Measurements from ENCODE around the gene THOP1.

Gene THOP1

DNA sequence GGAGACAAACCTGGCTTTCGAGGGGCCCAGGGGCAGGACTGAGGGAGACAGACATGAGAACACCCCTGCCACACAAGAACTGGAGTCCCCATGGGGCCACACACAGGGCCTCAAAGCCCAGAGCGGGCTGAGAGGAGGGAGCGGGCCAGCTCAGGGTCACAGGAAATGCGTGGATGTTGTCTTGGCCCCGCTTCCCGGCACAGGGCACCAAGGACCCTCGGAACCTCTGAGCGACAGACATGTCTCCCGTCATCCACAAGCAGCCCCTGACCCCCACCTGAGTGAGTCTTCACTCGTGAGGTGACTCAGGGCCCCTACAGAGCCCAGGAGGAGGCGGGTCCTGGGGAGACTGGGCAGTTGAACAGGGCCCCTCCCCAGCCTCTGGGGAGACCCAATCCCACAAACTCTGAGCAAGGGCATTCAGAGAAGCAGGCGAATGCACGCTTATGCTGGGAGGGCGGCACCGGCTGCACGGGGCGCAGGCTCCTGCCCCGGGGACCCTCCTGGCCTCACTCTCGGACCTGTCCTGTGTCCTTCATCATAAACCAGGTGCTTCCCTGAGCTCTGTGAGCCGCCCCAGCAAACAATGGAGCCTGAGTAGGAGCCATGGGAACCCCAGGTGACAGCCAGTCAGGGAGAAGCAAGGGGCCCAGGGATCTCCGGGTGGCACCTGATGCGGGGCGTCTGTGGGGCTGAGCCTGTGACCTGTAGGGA lies 22.4 kb upstream of the THOP1 start:
- no peak for DNase-seq

DNA sequence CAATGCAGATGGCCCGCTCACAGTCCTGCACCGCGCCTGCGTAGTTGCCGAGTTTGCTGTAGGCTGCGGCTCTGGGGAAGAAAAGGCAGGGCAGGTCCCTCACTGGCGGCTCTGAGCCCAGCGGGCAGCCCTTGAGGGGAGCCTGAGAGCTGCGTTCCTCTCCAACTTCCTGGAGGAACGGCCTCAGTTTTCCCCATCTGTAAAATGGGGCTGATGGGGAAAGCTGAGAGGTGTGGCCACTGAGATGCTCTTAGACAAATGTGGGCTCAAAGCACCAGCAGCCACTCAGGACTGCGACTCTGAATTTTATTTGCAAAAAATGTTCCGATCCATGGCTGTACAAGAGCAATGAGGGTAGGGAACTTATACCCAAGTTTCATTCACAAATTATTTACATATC lies 21.6 kb upstream of the THOP1 start:
- no peak for DNase-seq

DNA sequence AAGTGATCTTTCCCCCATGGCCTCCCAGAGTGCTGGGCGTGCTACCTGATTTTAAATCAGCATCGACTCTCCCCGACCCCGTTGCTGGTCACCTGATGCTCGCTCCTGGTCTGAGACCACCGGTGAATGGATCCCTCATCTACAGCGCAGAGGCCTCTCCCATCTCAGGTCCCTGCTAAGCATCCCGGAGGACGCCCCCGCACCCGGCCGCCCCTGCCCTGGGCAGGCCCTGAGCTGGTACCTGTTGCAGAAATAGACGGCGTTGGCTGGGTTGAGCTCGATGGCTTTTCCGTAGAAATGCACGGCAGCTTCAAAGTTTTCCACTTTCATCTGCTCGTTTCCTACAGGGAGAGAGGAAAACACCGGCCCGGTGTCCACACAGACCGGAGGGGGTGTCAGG lies 20.4 kb upstream of the THOP1 start:
- no peak for DNase-seq

DNA sequence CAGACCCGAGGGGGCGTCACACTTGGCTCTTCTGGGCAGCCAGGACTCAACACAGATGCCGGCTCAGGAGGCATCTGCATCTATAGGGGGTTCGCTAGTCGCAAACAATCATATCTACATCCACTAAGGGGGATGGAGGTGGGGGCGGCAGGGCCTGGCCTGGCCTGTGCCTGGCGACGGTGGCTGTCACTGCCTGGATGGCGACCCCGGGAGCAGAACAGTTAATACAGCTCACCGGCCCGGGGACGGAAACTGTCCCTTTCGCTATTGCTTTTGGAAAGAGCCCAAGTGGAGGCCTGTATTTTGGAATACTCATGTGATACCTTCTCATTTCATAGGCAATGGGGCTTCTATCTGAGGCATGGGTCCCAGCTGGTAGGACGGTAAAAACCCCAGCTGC lies 19.9 kb upstream of the THOP1 start:
- DNase-seq, result no peak

DNA sequence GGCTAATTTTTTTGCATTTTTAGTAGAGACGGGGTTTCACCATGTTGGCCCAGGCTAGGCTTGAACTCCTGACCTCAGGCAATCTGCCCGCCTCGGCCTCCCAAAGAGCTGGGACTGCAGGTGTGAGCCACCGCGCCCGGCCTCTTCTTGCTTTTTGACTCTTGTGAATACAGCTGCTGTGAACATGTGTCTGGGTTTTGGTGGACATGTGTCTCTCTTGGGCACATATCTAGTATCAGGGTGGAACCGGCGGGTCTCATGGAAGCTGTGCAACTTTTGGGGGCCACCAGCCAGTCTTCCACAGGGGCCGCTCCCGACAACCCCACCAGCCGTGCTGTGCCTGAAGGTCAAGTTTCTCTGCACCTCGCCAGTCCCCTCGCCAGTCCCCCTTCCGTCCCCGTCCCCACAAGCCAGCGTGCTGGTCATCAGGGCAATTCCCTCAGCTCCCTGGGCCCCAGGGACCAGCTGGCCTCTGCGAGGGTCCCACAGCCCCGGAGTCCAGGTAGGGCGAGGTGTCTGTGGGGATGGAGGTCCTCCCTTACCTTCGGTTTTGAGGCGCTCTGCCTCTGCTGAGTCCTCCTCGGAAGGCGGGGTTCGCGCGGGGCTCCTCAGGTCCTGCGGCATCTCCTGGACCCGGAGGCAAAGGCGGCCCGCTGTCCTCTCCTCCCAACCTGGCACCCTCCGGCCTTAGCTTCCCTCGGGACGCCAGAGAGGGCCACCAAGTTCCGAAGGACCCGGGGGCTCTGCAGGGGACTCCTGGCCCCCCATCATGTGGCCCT lies 18.5 kb upstream of the THOP1 start:
- DNase-seq, result no peak

DNA sequence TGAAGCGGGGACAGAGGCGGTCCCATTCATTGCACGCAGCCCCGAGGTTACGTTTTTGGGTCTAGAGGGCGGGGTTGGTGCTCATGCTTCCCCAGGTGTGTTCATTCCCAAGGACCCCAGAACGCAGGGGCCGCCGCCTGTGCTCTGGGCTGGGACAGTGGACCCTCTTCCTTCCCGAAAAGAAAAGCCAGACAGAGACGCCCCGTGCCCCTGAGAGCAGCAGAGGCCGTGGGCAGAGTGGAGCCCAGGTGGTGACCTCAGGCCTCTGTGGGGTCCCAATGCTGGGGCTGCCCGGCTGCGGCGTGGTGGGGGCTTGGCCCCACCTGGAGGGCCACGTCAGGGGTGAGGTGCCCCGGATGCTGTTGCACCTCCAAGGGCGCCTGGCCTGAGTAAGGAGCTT lies 17.6 kb upstream of the THOP1 start:
- no peak for DNase-seq

DNA sequence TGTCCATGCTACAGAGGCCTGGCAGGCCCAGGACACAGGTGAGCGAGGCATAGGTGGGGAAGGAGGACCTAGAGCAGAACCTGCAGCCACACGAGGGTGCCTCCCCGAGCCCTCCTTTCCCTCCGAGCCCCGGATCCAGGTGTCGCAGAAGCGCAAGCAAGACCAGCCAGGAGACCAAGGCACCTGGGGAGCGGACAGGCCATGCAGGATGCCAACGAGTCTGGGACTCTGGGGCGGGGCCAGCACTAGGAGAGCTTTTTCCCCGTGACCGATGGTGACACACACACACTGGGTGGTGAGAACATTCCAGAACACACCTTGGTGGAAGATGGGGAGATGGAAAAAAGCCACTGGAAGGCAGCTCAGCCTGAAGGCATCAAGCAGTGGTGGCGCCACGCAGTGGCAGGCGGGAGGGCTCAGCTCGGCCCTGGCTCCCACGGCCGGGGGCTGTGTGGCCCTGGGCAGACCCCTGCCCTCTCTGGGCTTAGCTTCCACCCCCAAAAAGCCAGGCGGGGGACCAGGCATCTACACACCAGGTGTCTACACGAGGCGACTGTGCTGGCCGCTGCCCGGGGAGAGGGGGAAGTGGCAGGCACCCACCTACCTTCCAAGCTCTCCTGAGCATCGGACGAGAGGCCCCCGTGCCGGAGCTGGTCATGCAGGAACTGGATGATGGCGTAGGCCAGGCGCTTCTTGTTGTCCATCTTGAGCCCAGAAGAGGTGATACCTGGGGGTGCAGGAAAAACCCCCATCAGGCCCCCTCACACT lies 16.8 kb upstream of the THOP1 start:
- DNase-seq, result no peak

DNA sequence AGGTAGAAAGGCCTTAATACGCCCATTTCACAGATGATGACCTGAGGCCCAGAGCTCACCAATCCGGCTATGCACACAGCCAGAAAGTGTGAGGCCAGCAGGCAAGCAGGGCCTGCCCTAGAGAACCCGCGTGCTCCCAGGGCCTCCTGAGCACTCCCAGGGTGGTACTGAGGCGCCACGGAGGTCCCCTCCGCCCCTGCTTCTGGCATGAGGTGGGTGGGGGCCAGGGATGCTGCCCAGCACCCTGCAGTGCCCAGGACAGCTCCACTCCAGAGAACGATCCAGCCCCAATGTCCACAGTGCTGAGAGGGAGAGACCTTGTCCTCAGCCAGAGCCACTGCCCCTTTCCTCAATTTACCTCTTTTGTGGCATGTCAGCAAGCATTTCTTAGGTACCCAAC lies 16.1 kb upstream of the THOP1 start:
- DNase-seq, result no peak

DNA sequence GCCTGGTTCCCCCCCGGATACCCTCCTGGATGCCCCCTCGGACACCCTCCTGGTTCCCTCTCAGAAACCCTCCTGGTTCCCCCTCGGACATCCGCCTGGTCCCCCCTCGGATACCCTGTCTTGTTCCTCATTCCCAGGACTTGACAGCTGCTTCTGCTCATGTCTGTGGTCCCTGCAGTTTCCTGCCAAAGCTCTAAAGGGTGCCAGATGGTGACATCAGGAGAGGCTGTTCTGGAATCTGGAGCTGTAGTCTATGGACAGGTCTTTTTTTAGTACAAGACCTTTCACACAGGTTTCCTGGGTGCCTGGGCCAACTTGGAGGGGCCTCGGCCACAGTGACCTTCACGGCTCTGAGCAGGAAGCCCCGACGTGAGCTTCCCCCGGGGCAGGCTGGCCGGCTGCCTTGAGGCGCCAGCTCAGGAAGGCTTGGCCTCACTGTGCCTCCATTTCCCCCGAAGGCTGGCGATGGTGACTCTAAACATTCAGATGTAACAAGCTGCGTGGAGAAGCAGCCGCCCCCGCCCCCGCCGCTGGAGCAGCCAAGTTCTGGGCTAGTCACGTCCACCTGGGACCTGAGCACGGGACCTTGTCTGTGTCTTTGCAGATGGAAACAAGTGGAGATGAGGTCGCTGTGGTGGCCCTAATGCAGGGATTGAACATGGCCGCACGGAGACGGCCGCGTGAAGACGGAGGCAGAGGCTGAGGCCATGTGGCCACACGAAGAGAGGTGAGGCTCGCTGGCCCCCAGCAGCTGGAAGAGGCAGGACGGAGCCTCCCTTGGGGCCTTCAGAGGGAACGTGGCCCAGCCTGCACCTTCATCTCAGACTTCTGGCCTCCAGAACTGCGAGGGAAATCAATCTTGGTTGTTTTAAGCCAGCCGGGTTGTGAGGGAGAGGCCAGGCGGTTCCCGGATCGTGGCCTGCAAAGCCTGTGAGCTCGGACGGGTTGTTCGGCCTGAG lies 15.0 kb upstream of the THOP1 start:
- DNase-seq, result peak; percentile 40

DNA sequence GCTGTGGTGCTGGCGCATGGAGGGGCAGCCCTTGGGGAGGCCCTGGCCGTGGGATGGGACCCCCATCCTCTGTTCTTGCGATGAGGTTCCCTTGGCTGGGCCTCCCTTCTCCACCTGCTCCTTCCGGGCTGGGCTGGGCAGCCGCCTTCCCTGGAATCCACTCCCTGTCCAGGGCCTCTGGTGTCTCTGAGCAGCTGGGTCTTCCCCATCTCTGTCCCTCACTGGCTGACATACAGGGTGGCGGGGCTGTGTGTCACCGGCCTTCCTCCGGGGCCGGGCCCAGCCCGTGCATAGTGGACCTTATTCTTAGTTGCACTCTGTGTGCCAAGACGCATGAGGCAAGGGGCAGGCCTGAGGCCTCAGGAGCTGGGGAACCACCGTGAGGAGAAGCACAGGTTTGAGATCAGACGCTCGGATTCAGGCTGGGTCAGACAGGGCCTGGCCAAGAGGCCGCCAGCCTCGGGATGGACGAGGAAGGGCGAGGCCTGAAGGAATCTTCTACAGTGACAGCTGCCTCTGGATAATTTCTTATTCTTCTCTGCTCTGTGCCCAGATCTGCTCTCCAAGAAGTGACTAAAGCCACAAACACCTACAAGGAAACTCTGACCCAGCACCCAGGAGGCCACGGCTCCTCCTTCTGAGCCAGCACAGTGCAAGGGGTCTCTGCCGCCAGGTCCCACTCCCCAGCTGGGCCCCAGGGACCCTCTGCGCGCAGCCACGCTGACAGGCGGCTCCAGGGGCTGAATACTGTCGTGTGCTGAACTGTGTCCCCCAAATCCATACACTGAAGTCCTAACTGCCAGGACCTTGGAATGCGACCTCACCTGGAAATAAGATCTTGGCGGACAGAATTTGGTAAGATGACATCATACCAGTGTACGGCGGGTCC lies 13.3 kb upstream of the THOP1 start:
- DNase-seq, result no peak

DNA sequence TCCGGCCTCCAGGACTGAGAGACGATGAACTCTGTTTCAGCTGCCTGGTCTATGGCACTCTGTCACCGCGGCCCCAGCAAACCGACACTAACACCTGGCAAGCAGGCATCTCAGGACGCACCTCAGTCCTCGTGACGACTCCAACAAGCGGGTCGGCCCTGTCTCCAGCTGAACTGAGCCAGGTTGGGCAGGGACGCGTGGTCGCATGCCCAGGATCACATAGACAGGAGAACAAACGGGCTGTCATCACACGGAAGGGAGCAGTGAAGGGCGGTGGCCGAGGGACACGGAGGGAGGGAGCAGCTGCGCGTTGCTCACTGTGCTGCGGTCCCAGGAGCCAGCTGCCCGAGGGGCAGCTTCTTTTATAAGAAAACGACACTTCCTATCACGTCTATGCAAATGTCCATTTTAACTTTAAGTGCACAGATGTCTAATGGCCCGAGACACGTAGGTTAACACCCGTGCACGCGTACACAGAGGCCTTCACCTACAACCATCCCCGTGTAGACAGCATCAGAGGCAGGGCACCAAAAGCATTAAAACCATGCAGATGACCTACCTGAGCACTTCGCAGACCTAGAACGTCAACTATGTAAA lies 11.1 kb upstream of the THOP1 start:
- no peak for DNase-seq

DNA sequence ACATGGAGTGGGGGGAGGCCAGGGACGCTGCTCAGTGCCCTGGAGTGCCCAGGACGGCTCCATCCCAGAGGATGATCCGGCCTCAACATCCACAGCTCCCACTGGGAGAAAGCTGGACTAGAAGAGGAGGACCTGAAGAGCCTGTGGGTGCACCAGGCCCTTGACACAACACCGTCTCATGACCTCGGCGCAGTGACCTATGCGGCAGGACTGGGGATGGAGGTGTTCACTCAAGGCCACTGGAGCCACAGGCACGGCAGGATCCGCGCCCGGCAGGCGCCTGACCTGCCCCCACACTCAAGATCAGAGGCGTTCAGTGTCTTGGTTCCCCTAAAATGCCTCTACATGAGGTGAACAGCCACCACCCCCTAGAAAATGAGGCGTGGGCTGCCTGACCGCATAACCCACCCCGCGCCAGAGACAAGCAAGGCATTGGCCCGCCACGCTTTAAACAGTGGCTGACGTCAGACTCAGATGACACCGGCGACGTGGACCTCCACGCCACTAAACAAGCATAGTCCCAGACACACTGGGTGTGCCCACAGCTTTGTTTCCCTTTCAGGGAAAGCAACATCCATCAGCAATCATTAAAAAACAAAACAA lies 10.2 kb upstream of the THOP1 start:
- no peak for DNase-seq

DNA sequence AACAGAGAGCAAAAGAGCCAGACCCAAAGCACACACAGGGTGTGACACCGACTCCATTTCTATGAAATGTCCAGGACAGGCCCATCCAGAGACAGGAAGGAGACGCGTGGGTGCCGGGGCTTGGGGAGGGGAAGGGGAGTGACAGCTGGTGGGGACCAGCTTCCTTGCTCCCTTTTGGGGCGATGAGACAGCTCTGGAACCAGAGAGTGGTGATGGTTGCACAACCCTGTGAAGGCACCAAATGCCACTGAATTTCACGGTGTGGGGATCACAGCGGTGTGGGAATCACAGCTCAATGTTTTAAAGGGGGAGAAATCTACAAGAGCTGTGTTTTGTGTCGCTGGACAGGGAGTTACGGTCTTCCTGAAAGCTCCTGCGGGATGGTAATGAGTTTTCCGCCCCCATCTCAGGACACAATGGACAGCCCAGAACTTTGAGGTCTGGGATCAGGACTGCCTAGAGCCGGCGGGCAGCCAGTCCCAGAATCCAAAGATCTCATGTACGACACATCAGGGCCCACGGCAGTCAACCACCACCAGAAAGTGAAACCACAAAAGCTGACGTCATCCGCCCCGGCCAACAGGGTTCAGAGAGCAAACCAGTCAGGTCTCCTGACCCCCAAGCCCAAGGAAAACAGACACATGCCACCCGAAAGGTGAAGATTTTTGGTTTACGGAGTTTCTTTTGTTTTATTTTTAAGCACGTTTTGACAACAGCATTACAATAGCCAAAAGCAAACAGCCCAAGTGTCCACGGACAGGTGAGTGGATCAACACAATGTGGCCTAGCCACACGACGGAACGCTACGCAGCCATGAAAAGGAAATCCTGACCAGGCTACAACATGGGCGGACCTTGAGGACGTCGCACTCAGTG lies 9.5 kb upstream of the THOP1 start:
- DNase-seq, result no peak

DNA sequence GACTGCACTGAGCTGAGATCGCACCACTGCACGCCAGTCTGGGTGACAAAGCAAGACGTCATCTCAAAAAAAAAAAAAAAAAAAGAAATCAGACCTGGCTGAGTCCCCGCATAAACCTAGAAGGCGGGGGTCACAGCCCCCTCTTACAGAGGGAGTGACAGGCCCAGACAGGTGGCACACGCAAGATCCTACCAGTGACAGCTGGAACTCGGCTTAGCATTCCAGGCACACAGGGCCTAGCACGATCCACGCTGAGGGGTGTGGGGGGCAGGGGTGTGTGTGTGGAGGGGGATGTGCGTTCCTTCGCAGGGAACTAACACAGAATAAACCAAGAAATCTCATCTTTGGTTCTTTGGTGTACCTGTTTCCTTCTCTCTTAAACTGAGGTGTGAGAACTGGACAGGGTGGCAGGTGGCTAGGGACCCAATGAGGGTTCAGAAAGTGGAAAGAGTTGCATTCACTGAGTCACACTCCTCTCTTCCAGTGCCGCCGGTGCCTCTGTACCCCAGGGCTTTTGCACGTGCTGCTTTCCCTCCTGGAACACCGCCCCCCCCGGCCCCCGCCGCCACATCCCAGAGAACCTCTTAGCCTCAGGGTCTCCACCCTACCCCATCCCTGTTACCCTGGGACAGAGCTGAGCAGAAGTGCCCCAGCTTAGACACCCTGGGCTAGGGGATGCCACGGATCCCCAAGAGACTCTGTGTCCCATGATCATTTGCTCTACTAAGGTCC lies 7.2 kb upstream of the THOP1 start:
- DNase-seq, result no peak

DNA sequence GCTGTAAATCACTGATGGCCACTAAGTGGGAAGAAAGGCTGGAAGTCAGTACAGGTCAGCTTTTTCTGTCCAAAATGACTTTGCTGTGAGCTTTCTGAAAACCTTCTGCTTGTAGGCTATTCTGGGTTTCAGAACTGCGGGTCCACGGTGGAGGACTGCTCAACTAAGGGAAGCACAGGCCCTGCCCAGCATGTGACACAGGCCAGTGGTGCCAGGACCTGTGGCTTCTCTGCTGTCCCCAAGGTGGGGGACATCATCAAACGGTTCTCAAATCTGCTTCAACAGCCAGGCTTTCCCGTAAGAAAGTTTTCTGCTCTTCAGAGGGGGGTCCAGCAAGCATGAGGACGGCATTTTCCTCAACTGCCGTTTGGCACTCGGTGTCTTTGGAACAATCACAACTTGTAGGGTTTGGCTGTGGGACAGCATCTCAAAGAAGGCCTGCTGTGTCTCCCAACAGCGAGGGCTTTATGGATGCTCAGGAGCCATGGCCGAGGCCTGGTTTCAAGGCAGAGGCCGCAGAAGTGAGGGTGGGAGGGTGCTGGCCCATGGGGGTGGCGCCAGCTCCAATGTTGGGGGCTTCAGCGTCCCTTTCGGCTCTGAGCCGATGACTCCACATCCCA lies 6.1 kb upstream of the THOP1 start:
- DNase-seq, result no peak

DNA sequence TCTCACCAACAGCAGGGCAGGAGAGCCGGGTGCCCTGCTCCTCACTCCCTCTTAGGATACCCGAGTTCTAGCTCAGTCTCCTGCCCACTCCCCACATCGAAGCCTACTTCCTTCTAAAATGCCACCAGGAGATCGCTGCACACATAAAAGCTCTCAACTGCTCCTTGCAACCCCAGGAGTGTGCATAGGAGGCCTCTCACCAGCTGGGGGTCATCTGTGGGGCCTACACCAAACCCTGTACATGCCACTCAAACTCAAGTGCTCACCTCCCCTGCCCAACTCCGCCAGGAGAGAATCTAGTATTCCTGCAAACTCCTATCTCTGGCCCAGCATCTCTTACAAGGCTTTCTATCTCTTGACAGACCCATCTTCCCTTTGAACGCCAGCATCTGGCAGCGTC lies 5.0 kb upstream of the THOP1 start:
- no peak for DNase-seq

DNA sequence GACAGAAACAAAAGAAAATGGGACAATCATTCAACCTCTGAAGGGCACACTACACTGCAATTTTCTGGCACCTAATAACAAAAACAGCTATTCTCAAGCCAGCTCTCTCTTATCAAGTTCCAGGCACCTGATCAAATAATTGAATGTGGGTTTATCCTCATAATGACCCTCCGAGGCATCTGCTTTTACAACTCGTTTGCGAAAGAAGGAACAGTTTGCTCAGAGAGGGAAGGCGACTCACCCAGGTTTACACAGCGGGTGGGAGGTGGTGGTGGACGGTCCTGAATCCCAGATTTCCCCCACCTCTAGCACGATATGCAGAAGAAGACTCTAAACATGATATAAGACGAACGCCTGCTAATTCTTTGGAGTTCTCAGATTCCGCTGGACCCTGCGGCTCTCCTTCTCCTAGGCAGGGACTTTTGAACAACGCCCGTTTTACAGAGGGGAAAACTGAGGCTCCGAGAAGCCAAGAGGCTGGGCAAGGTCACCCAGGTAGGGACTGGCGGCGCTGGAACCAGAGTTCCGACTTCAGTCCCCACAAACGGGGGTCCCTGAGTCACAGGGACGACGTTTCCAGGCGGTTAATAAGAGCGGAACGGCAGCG lies 2.9 kb upstream of the THOP1 start:
- no peak for DNase-seq

All from fibroblast of skin of abdomen (primary cell).